K562 (cell line): ENCODE data around the gene POMGNT1. TPM values are rescaled to one million over a fixed set of nuclear protein-coding genes. Genes with fewer than 3 reads are reported as not detected.
A peak's percentile ranks its signal among the peaks of the same experiment; 100 is the strongest.

Experiments used
- CBX3 ChIP-seq, 2 experiments: IDR thresholded peaks; 1 replicate in 1 of 2; 2 replicates in 1 of 2; pipeline ENCODE4 v1.6.1; 2012; ENCODE audit warnings: inconsistent platforms in 2 of 2, low read length in 2 of 2, borderline replicate concordance in 1 of 2, control low read depth in 1 of 2
- FIP1L1 ChIP-seq: fragments of 200-400 bp; formaldehyde crosslinking; IDR thresholded peaks from 2 replicates; pipeline ENCODE4 v1.6.1; 2018; ENCODE audit warnings: mild to moderate bottlenecking, low read depth, low read length; ENCODE audit not compliant: poor library complexity, severe bottlenecking
- GABPB1 ChIP-seq: sonication (generic); formaldehyde crosslinking; IDR thresholded peaks from 2 replicates; pipeline ENCODE4 v1.8.0; 2022; ENCODE audit warnings: mild to moderate bottlenecking, missing genetic modification reagents
- LARP7 ChIP-seq: fragments of 450-650 bp; IDR thresholded peaks from 2 replicates; pipeline ENCODE4 v1.6.1; 2016
- MAFK ChIP-seq: IDR thresholded peaks from 2 replicates; pipeline ENCODE4 v1.6.1; 2011; ENCODE audit warnings: low read length, improper control_type of control experiment
- PTBP1 ChIP-seq: fragments of 200-400 bp; formaldehyde crosslinking; IDR thresholded peaks from 2 replicates; pipeline ENCODE4 v1.6.1; 2017; ENCODE audit warnings: low read depth, low read length
- RBBP5 ChIP-seq: fragments of 200-600 bp; sonication (generic); IDR thresholded peaks from 2 replicates; pipeline ENCODE4 v1.6.1; 2012; ENCODE audit warnings: borderline replicate concordance, mild to moderate bottlenecking, low read length, control low read depth, inconsistent platforms; ENCODE audit not compliant: insufficient read depth, poor library complexity, severe bottlenecking
- SMAD3 ChIP-seq: fragments of 450-650 bp; formaldehyde crosslinking; conservative IDR thresholded peaks from 2 replicates; pipeline ENCODE4 v1.4.0; 2020; ENCODE audit warnings: mild to moderate bottlenecking
- SMARCC2 ChIP-seq: fragments of 450-650 bp; IDR thresholded peaks from 2 replicates; pipeline ENCODE4 v1.6.1; 2017; ENCODE audit warnings: antibody characterized with exemption, moderate library complexity, mild to moderate bottlenecking, low read depth
- TFAM ChIP-seq: fragments of 250-450 bp; sonication (Bioruptor Pico); conservative IDR thresholded peaks from 2 replicates; pipeline ENCODE4 v1.5.0; 2021; ENCODE audit warnings: mild to moderate bottlenecking, moderate library complexity
- U2AF2 ChIP-seq: fragments of 200-400 bp; formaldehyde crosslinking; optimal IDR thresholded peaks from 2 replicates; pipeline ENCODE3; 2017; ENCODE audit warnings: low read depth, mild to moderate bottlenecking, low read length
- ZHX1 ChIP-seq: fragments of 150-350 bp; conservative IDR thresholded peaks from 2 replicates; pipeline ENCODE4 v1.6.1; 2014; ENCODE audit warnings: low read length
- ZNF23 ChIP-seq: fragments of 250-450 bp; sonication (Bioruptor Pico); IDR thresholded peaks from 2 replicates; pipeline ENCODE4 v1.4.0; 2020; ENCODE audit warnings: mild to moderate bottlenecking
- ZNF318 ChIP-seq, 2 experiments: fragments of 450-650 bp; IDR thresholded peaks; 2 replicates each; pipeline ENCODE4 v1.6.1; 2016; ENCODE audit warnings: mild to moderate bottlenecking in 2 of 2, borderline replicate concordance in 1 of 2, low read depth in 1 of 2, moderate library complexity in 1 of 2
- polyA plus RNA-seq, 8 experiments: library from polyadenylated mRNA; depleted of rRNA in 4 of 8; stranded (reverse) in 5 of 8; unstranded in 3 of 8; fragments of >200 nt; fragmentation: Nextera tagmentation in 2 of 8; fragmentation: Illumina TruSeq in 1 of 8; extraction: Ambion mirVana in 2 of 8; extraction: Trizol in 1 of 8; gene quantifications; 2 replicates each; pipeline versions ENCODE4 v1.2.1 to v1.2.3, GENCODE V29; 2011 to 2014; ENCODE audit warnings: inconsistent platforms in 1 of 8, missing spikeins in 1 of 8
- total RNA-seq, 7 experiments: library from RNA; depleted of rRNA in 6 of 7; stranded (reverse); fragments of >200 nt in 6 of 7; fragmentation: Illumina TruSeq in 2 of 7; extraction: Trizol in 2 of 7; gene quantifications; 2 replicates each; pipeline versions ENCODE4 v1.2.1 to v1.2.3, GENCODE V29; 2011 to 2021; ENCODE audit warnings: low replicate concordance in 1 of 7

POMGNT1 gene
- total and polyA plus RNA-seq, 9 of the 15 experiments (the other 6 are each of a cell fraction or from before 2014, with no cell fraction given): 14.1 to 58.9 (median 37.8) TPM

- TF ChIP-seq ZNF318 (IDR thresholded peaks at IDR 0.05; ENCODE audit: borderline replicate concordance in 1 of 2, low read depth in 1 of 2) (no peak), ZNF23 (CRISPR knock-in tag) (no peak), FIP1L1 (no peak), ZHX1 (no peak), SMAD3 (no peak), U2AF2 (no peak), LARP7 (no peak), RBBP5 (peak; percentile 64), CBX3 (IDR thresholded peaks at IDR 0.05; ENCODE audit: borderline replicate concordance in 1 of 2, low read length in 2 of 2) (0 out of 3 replicates have a peak, but pooled peaks of 1 of the 2 experiments have one; percentile 35), MAFK (no peak), GABPB1 (CRISPR knock-in tag) (peak; percentile 75; the same call in 1 of the 2 replicates), PTBP1 (peak; percentile 90), TFAM (CRISPR knock-in tag) (no peak), SMARCC2 (no peak)
Measured at GRCh38 chr1:46197964-46198811, at the start of gene POMGNT1 (continued).
